Measurements from ENCODE around the gene HHATL.

- TF ChIP-seq CTCF (IDR thresholded peaks at IDR 0.05) (no peak), EP300 (IDR thresholded peaks at IDR 0.05) (no peak)
Measured at GRCh38 chr3:42741796-42742195, 39.2 kb upstream of the HHATL start.

Data from ovary (tissue), 3 donors.